GM18868 (cell line): ENCODE measurements around the gene TTLL6.
"Not testable (repeated sequence)": the region's sequence is repeated elsewhere in the genome, so short reads cannot be mapped to it uniquely, and the experiment has no call there.

ENCODE experiments used
- ATAC-seq: cut with Tn5 transposase; IDR thresholded peaks from one replicate; pipeline ENCODE4 v1.9.1; 2021; ENCODE audit warnings: mild to moderate bottlenecking, moderate library complexity; ENCODE audit not compliant: unreplicated experiment

TTLL6 gene

GRCh38 chr17:48724251-48725003 lies 92.6 kb downstream of the TTLL6 start:
- ATAC-seq = no peak

DNA sequence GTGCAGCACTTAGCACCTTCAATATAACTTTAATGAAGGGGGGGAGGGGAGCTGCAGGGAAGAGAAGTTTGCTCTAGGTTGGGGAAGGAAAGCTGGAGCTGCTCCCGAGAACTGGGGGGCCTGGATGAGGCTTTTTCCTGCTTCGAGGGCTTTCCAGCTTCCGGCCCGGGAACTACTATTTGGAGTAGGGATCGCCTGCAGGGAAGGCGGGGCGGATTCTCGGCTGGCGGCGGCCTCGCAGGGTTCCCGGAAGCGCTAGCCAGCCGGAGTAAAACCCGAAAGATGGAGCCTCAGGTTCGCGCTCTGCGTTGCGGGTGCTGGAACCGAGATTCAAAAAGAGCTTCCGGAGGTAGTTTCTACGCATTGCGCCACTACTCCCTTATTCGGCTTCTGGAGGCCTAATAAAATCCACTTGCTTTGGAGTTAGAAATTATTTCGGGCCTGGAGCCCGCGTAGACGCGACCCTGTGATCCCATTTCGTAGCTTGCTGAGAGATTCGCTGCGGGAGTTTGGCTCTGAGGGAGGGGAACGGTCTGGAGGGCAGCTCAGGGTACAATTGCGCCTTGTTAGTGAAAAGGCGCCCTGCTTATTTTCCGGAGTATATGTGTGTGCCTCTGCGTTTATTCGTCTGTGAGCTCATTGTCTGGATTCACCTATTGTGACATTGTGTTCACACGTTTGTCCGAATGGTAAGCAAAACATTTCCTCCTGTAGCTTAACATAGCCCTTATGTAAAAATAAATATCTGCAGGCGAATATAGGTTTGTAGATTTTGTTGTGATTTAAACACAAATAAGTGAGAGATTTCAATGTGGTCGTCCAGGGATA lies 93.4 kb downstream of the TTLL6 start:
- ATAC-seq = no peak

- ATAC-seq = no peak
These were observed 94.1 kb downstream of the TTLL6 start, which contains the start of gene PRAC2 for GRCh38 chr17:48722915-48723422. TSS of gene PRAC2 (plus strand) at chr17:48723185. CDS start at chr17:48724411, 1,226 bp downstream.

GRCh38 chr17:48722201-48722907 lies 94.7 kb downstream of the TTLL6 start, which contains the start of gene PRAC1:
TSS of gene PRAC1 (minus strand) at chr17:48722518. CDS start at chr17:48722392, 126 bp downstream.
- ATAC-seq = no peak

DNA sequence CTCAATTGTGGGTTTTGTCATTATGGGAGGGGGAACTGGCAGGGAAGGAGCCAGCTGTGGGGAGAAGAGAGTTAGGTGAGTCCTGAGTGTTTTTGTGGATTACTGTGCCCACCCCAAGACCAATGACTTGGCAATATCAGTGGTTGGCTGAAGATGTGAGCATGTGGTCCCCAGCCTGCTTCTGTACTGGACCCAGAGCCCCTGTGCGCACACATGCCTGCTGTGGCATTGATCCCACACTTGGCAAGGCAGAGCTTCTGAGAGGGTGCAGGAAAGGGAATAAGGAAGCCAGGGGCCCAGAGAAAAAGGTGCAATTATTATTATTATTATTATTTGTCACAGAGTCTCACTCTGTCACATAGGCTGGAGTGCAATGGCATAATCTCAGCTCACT lies 96.0 kb downstream of the TTLL6 start:
- ATAC-seq = no peak

DNA sequence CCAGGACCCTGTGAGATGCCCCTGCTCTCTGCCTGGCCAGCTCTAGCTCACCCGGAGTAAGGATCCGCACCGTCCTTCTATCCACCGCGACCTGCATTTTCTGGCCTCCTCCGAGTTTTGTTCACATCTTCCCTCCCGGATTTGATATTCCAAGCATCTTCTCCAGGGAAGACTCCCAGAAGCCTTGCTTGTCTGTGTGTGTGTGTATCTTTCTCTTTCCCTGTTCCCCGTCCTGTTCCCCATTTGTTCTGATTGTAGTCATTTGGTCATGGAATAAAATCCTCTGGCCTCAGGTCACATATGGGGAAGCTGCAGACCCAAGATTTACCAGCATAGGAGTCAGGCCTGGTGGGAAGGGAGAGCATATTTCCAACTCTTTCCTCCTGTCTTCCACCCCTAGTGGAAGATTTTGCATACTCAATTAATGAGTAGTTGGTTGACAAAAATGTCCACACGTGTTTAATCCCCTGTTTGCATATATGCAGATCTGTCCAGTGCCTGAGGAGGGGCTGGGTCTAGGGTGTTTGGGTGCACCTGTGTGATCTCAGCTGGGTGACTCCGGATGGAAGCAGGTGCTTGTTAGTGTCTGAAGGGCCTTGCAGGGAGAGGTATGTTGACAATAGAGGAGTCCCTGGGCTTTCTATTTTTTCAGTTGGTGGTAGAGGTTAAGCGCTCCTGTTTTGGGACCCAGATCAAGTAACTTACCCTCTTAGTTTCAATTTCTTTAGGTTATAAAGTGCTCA lies 96.6 kb downstream of the TTLL6 start:
- ATAC-seq = no peak

- no peak for ATAC-seq
These were observed 97.3 kb downstream of the TTLL6 start for GRCh38 chr17:48719642-48720265.

- ATAC-seq = no peak
These were observed 98.0 kb downstream of the TTLL6 start for GRCh38 chr17:48718761-48719641.

DNA sequence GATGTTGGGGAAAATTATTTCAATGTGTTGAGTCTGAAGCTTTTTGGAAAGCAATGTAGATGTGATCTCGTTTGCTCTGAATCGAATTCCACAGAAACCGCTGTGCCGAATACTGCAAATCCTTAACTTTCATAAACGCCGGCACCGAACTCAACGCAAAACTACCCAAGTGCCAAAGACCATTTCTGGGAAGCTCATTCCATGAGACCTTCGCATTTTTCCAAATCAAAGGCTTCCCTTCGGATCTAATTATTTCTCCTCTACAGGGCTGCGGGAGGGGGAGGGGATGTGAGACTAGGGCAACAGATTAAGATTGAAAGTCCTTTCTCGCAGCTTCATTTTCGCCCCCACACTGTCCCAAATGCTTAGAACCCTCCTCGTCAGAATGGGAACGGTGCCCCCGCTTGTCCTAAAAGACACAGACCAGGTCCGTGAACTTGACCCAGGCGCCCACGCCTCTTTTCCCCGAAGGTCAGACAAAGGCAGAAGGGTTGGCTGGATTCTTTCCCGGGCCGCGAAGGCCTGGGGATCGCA lies 98.7 kb downstream of the TTLL6 start:
- no peak for ATAC-seq

DNA sequence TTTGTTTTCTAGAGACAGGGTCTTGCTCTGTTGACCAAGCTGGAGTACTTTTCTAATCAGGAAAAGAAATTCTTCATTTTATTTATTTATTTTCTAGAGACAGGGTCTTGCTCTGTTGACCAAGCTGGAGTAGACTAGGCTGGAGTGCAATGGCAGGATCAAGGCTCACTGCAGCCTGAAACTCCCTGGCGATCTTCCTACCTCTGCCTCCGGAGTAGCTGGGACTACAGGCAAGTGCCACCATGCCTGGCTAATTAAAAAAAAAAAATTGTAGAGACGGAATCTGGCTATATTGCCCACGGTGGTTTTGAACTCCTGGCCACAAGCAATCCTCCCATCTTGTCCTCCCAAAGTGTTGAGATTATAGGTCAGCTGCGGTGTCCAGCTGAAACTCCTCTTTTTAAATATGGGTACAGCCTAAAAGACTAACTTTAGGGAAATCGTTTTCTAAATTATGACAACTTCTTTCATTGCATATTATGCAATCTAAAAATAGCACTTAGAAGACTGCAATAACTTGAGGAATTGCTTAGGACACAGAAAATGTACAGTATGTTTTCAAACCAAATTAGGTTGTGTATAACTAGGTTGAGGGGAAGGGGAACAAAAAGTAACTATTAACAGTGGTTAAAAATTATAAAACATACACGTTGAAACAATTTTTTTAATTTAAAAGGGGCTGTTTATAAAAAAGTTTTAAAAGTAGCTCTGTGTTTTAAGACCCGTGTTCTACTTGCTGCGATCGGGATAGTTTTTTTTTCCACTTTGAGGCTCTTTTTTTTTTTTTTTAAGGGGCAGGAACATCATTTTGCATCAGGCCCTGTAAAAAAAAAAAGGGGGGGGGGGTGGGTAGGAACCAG lies 99.4 kb downstream of the TTLL6 start:
- ATAC-seq = no peak

- ATAC-seq = not testable (repeated sequence)
These were observed 100.5 kb downstream of the TTLL6 start for GRCh38 chr17:48716549-48716948.

DNA sequence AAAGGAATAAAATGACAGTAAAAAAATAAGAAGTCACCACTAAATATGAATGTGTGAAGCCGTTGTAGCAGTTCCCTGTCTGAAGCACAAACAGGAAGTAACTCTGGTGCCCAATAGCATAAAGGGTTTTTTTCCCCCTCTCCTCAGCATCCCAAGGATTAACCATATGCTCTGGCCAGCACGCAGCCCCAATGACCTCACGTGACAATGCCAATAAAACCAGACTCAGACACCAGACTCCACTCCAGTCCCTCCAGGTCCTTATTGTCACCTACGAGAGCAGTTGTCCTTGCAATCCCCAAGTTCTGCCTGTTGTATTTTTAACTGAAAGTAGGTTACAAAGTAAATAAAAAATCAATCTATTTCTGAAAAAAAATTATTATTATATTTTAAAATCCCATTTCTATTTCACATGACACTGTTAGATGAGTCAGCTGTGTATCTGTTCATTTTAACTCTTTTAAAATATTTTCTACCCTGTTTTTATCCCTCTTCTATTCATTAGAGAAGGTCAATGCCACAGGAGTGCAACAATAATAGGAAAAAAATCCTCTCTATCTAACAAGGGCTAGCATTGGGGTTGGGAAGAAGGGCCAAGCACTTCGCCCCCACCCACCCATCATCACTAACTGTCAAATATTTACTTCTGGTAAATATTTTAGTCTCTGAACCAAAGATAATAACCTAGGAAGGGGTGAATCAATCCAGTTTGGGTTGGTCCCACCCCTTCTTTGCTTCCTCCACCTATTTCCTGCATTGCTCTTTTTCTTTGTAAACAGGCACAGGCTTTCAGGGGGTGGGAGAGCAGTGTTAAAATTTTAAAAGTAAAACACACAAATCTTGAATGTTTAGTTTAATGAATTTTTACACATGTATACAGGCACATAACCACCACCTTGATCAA lies 101.3 kb downstream of the TTLL6 start:
- no peak for ATAC-seq
